PC-9 (cell line): ENCODE results near the gene GALNT8.

ENCODE experiments used
- EZH2 ChIP-seq: fragments of 200-600 bp; sonication (generic); IDR thresholded peaks from 2 replicates; pipeline ENCODE4 v1.8.0; 2017; ENCODE audit warnings: antibody characterized with exemption, low read depth
- TF ChIP-seq, protein P1 (sequence below): fragments of 200-600 bp; sonication (generic); conservative IDR thresholded peaks from 2 replicates; pipeline ENCODE4 v1.6.1; 2017; ENCODE audit warnings: mixed run types, antibody characterized with exemption, mild to moderate bottlenecking, moderate library complexity

DNA sequence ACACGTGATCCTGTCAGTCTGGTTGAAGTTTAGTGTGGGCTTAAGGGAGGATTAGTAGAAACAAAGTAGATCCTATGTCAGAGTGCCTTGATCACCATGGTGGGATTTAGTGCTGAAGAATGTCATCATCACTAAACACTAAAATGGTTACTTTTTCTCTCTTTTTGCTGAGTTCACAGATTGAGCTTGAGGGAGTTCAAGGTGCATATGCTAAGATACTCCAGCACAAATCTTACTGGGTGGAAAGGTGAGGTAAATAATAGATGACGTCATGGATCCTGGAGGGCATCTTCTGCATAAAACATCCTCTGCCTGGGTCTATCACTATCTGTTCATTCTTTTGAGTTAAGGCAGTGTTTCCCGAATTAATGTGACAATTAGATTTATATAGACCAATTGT, 4.9 kb downstream of the GALNT8 start:
- TF ChIP-seq, protein P1, sequence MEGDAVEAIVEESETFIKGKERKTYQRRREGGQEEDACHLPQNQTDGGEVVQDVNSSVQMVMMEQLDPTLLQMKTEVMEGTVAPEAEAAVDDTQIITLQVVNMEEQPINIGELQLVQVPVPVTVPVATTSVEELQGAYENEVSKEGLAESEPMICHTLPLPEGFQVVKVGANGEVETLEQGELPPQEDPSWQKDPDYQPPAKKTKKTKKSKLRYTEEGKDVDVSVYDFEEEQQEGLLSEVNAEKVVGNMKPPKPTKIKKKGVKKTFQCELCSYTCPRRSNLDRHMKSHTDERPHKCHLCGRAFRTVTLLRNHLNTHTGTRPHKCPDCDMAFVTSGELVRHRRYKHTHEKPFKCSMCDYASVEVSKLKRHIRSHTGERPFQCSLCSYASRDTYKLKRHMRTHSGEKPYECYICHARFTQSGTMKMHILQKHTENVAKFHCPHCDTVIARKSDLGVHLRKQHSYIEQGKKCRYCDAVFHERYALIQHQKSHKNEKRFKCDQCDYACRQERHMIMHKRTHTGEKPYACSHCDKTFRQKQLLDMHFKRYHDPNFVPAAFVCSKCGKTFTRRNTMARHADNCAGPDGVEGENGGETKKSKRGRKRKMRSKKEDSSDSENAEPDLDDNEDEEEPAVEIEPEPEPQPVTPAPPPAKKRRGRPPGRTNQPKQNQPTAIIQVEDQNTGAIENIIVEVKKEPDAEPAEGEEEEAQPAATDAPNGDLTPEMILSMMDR, result no peak
- no peak for TF ChIP-seq EZH2
